Limb (tissue), 2 donors: Measurements from ENCODE around the gene GIN1.

ENCODE experiments used
- DNase-seq, 2 donors: peaks; one replicate each; pipeline ENCODE4 v3.0.0-alpha.2; 2016; ENCODE audit errors: extremely low spot score in 2 of 2

GIN1 gene

GRCh38 chr5:103036601-103037000, 83.3 kb downstream of the GIN1 start:
- DNase-seq = no peak
